Testis (tissue), 3 donors: ENCODE measurements around the gene UBASH3A. TPM values are rescaled to one million over a fixed set of nuclear protein-coding genes. Genes with fewer than 3 reads are reported as not detected.

ENCODE experiments used
- DNase-seq: peaks from one replicate; pipeline ENCODE4 v3.0.0-alpha.2; 2019
- H3K27ac ChIP-seq, 2 donors: fragments of 200-600 bp; sonication (generic); one replicate each; pipeline ENCODE4 v1.5.1; 2019
- H3K27me3 ChIP-seq: fragments of 200-600 bp; sonication (generic); one replicate; pipeline ENCODE4 v1.5.1; 2019
- H3K36me3 ChIP-seq: fragments of 200-600 bp; sonication (generic); one replicate; pipeline ENCODE4 v1.5.1; 2017; ENCODE audit warnings: low read depth; ENCODE audit errors: missing control alignments
- H3K4me1 ChIP-seq: fragments of 200-600 bp; sonication (generic); one replicate; pipeline ENCODE4 v1.5.1; 2019
- H3K4me3 ChIP-seq, 2 donors: fragments of 200-600 bp; sonication (generic); one replicate each; pipeline ENCODE4 v1.5.1; 2017 to 2019
- H3K9me3 ChIP-seq: fragments of 200-600 bp; sonication (generic); one replicate; pipeline ENCODE4 v1.5.1; 2017
- CTCF ChIP-seq, 3 experiments: fragments of 450-650 bp in 2 of 3; fragments of 200-600 bp in 1 of 3; sonication (generic) in 1 of 3; IDR thresholded peaks; one replicate each; pipeline ENCODE4 v1.5.1; 2016 to 2019; ENCODE audit warnings: antibody characterized with exemption in 3 of 3, mild to moderate bottlenecking in 2 of 3, moderate library complexity in 1 of 3
- POLR2A ChIP-seq: fragments of 450-650 bp; IDR thresholded peaks from one replicate; pipeline ENCODE4 v1.6.1; 2017; ENCODE audit warnings: antibody characterized with exemption, mild to moderate bottlenecking, moderate library complexity
- WGBS, 2 donors: methylation state at CpG; one replicate each; pipeline ENCODE4 v1.1.5; 2018; 5-methylcytosine and 5-hydroxymethylcytosine counted together
- intact Hi-C: fragments of 100-400 bp; cut with DNase I; formaldehyde crosslinking; loops from one replicate; pipeline ENCODE4 v1.15.1; 2023; ENCODE audit warnings: low total_unique reads
- polyA plus RNA-seq: library from polyadenylated mRNA; stranded (reverse); fragments of 350-450 nt; fragmentation: Illumina TruSeq; extraction: RNeasy Lipid Tissue Mini Kit (QIAGEN cat#74804); gene quantifications from one replicate; pipeline ENCODE4 v1.2.3, GENCODE V29; 2014; ENCODE audit warnings: low read depth, low replicate concordance; ENCODE audit not compliant: insufficient read depth
- total RNA-seq, 2 donors: library from RNA; depleted of rRNA; stranded (reverse); fragments of >200 nt; gene quantifications; one replicate each; pipeline ENCODE4 v1.2.3, GENCODE V29; 2016

Gene UBASH3A
- total and polyA plus RNA-seq, 3 donors from 2014 or later, result 0.39 to 1.4 (median 0.40) TPM

GRCh38 chr21:42387164-42387563, 16.5 kb upstream of the UBASH3A start:
- no peak overlapping the region for H3K4me3 ChIP-seq
- intact Hi-C loops, result no loop called here
- H3K36me3 ChIP-seq, result no peaks in the 10 kb centered on the region
- H3K9me3 ChIP-seq, result no peaks in the 10 kb centered on the region
- 55 to 71% methylated on average over 3 of the region's 3 CpGs for WGBS, 2 donors
- H3K4me1 ChIP-seq, result no peaks in the 10 kb centered on the region
- DNase-seq, result no peak
- no peak overlapping the region for H3K27ac ChIP-seq
- H3K27me3 ChIP-seq, result no peaks in the 10 kb centered on the region
- TF ChIP-seq POLR2A, result no peak
- TF ChIP-seq CTCF (IDR thresholded peaks at IDR 0.05), result no peak

GRCh38 chr21:42387843-42388340, 15.8 kb upstream of the UBASH3A start:
- no peaks in the 10 kb centered on the region for H3K27me3 ChIP-seq
- 83 to 96% methylated on average over 6 of the region's 6 CpGs for WGBS, 2 donors
- TF ChIP-seq CTCF (IDR thresholded peaks at IDR 0.05), result no peak
- TF ChIP-seq POLR2A, result no peak
- intact Hi-C loops, result no loop called here
- no peak for DNase-seq
- H3K4me1 ChIP-seq, result no peaks in the 10 kb centered on the region
- no peaks in the 10 kb centered on the region for H3K9me3 ChIP-seq
- no peak overlapping the region for H3K27ac ChIP-seq
- no peaks in the 10 kb centered on the region for H3K36me3 ChIP-seq
- H3K4me3 ChIP-seq, result no peak overlapping the region

- no peaks in the 10 kb centered on the region for H3K36me3 ChIP-seq
- no peak for TF ChIP-seq CTCF (IDR thresholded peaks at IDR 0.05)
- no peak for TF ChIP-seq POLR2A
- H3K9me3 ChIP-seq, result no peaks in the 10 kb centered on the region
- 61 to 69% methylated on average over 20 of the region's 20 CpGs for WGBS, 2 donors
- H3K27me3 ChIP-seq, result no peaks in the 10 kb centered on the region
- H3K4me1 ChIP-seq, result no peaks in the 10 kb centered on the region
- DNase-seq, result no peak
- intact Hi-C loops, result no loop called here
- no peak overlapping the region for H3K27ac ChIP-seq
- H3K4me3 ChIP-seq, result no peak overlapping the region
Measured at GRCh38 chr21:42388740-42389448, 14.8 kb upstream of the UBASH3A start.

- DNase-seq, result no peak
- Histone ChIP-seq H3K27me3 (no peaks in the 10 kb centered on the region), H3K9me3 (no peaks in the 10 kb centered on the region), H3K36me3 (no peaks in the 10 kb centered on the region), H3K27ac (no peak overlapping the region), H3K4me1 (no peaks in the 10 kb centered on the region), H3K4me3 (no peak overlapping the region)
- intact Hi-C loops, result no loop called here
- TF ChIP-seq CTCF (IDR thresholded peaks at IDR 0.05) (no peak), POLR2A (no peak)
- WGBS, 2 donors, result 72 to 79% methylated on average over 6 of the region's 6 CpGs
Measured at GRCh38 chr21:42389449-42389835, 14.3 kb upstream of the UBASH3A start.

GRCh38 chr21:42390193-42390592, 13.5 kb upstream of the UBASH3A start:
- WGBS, 2 donors, result 80 to 84% methylated on average over 5 of the region's 5 CpGs
- TF ChIP-seq CTCF (IDR thresholded peaks at IDR 0.05) (no peak), POLR2A (no peak)
- Histone ChIP-seq H3K4me3 (no peak overlapping the region), H3K4me1 (no peaks in the 10 kb centered on the region), H3K27ac (no peak overlapping the region), H3K27me3 (no peaks in the 10 kb centered on the region), H3K36me3 (no peaks in the 10 kb centered on the region), H3K9me3 (no peaks in the 10 kb centered on the region)
- intact Hi-C loops, result no loop called here
- DNase-seq, result no peak
